Loucy (cell line): Measurements from ENCODE around the gene LRRC59.

Experiments
- EZH2phosphoT487 ChIP-seq: fragments of 200-600 bp; IDR thresholded peaks from 2 replicates; pipeline ENCODE4 v1.6.1; 2018; ENCODE audit warnings: antibody characterized with exemption, mild to moderate bottlenecking, moderate library complexity, borderline replicate concordance
- TF ChIP-seq, protein P1 (sequence below): fragments of 200-600 bp; sonication (generic); conservative IDR thresholded peaks from 2 replicates; pipeline ENCODE4 v1.5.1; 2014; ENCODE audit warnings: mild to moderate bottlenecking, antibody characterized with exemption, low read length

DNA sequence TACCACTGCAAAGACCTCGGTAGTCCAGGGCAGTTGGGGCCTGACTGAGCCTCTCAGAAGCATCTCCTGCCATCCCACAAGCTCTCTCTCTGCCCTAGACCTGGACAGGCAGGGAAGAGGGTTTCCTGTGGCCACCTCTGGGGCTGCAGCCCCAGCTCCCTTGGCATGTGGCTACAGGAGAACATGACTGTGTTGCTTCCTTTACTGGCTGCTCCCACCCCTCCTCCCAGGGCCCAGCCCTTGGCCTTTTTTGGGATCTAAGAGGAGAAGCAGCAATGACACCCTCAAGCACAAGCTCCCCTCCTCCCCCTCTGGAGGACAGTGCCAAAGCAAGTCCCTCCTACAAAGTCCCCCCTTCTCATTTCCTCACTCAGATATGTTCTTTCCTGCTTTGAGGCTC is 29.9 kb downstream of the LRRC59 start:
- TF ChIP-seq, protein P1, sequence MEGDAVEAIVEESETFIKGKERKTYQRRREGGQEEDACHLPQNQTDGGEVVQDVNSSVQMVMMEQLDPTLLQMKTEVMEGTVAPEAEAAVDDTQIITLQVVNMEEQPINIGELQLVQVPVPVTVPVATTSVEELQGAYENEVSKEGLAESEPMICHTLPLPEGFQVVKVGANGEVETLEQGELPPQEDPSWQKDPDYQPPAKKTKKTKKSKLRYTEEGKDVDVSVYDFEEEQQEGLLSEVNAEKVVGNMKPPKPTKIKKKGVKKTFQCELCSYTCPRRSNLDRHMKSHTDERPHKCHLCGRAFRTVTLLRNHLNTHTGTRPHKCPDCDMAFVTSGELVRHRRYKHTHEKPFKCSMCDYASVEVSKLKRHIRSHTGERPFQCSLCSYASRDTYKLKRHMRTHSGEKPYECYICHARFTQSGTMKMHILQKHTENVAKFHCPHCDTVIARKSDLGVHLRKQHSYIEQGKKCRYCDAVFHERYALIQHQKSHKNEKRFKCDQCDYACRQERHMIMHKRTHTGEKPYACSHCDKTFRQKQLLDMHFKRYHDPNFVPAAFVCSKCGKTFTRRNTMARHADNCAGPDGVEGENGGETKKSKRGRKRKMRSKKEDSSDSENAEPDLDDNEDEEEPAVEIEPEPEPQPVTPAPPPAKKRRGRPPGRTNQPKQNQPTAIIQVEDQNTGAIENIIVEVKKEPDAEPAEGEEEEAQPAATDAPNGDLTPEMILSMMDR = no peak
- TF ChIP-seq EZH2phosphoT487 = no peak
